Hematopoietic multipotent progenitor cell (in vitro differentiated cells): ENCODE measurements around the gene TSC22D3. TPM values are rescaled to one million over a fixed set of nuclear protein-coding genes. Genes with fewer than 3 reads are reported as not detected.
"Not testable (repeated sequence)": the region's sequence is repeated elsewhere in the genome, so short reads cannot be mapped to it uniquely, and the experiment has no call there.

Experiments
- DNase-seq, 3 donors: peaks; one replicate each; pipeline ENCODE4 v3.0.0-alpha.2; 2011 to 2015; ENCODE audit warnings: low read depth in 2 of 3, low spot score in 2 of 3
- total RNA-seq: library from RNA; depleted of rRNA; stranded (reverse); fragments of >200 nt; gene quantifications from one replicate; pipeline ENCODE4 v1.2.3, GENCODE V29; 2012

TSC22D3 gene
- total RNA-seq, result 347 TPM

DNA sequence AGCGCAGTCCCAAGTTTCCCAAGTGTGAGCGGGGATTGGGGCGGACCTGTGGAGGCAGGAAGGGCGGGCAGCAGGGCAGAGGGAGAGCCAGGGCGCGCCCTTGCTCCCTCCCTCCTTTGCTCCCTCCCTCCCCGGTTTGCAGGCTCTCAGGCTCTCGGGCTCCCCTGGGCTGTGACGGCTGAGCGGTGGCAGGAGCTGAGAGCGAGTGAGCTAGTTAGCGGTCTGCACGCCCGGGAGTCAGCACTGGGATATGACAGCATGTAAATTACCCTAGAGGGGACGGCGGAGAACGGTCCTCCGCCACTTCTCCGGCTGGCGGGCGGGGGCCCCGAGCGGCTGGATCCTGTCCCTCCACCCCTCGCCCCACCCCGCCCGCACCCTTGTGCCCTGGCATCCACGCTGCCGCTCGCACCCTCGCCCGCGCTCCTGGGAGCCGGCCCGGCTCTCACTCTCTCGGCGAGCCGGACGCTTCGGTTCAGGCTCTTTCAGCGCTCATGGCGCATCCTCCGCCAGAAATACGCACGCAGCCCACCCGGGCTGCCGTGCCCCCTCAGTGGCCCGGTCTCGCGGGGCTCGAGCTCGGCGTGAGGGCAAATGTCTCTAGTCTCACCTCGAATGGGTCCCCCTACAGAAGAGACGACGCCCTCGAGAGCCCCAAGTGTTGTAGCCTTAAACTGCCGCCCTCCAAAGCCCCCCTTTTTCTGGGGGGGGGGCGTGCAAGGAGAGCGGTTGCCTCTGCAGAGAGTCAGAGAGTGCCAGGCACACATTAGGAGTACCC lies at the start of gene TSC22D3:
TSC22D3 (minus strand) TSS at position 54 of the 778 bp plus-strand sequence. CDS start 368 bp downstream, outside the sequence.
- peak in 2 of 3 donors; percentile 60 to 72 for DNase-seq

DNA sequence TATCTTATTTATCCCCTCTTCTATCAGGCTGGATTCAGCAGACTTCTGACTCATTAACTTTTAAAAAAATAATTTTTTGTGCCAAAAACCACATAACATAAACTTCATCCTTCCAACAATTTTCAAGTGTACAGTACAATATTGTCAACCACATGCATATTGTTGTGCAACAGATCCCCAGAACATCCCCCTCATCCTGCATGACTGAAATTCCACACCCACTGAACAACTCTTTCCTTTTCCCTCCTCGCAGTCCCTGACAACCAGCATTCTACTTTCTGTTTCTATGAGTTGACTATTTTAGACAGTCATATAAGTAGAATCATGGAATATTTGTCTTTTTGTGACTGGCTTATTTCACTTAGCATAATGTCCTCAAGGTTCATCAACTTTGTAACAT lies 47.9 kb upstream of the TSC22D3 start:
- no peak for DNase-seq

- no peak for DNase-seq
Observed at GRCh38 chrX:107823042-107823441, 47.5 kb upstream of the TSC22D3 start.

DNA sequence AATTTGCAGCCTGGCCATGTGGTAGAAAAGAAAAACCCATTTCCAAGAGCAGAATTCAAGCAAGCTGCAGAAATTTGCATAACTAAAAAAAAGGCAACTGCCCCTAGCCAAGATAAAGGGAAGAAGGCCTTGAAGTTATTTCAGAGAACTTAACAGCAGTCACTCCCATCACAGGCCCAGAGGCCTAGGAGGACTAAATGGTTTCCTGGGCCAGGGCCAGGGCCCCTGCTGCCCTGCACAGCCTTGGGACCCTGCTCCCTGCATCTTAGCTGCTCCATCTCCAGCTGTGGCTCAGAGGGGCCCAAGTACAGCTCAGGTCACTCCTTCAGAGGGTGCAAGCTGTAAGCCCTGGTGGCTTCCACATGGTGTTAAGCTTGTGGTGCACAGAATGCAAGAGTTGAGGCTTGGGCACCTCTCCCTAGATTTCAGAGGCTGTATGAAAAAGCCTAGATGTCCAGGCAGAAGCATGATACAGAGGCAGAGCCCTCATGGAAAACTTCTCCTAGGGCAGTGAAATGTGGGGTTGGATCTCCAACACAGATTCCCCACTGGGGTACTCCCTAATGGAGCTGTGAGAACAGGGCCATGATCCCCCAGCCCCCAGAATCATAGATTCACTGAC lies 43.4 kb upstream of the TSC22D3 start:
- DNase-seq, result no peak

DNA sequence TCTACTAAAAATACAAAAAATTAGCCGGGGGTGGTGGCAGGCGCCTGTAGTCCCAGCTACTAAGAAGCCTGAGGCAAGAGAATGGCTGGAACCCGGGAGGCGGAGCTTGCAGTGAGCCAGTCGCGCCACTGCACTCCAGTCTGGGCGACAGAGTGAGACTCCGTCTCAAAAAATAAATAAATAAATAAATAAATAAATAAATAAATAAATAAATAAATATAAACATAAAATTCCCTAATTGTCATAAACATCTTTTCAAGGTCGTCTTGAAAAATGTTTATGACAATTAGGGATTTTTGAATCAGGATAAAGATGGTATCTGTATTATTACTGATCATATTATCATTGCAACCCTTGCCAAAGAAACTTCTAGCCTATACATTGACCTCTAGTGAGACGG lies 34.5 kb upstream of the TSC22D3 start:
- DNase-seq, result not testable (repeated sequence)

DNA sequence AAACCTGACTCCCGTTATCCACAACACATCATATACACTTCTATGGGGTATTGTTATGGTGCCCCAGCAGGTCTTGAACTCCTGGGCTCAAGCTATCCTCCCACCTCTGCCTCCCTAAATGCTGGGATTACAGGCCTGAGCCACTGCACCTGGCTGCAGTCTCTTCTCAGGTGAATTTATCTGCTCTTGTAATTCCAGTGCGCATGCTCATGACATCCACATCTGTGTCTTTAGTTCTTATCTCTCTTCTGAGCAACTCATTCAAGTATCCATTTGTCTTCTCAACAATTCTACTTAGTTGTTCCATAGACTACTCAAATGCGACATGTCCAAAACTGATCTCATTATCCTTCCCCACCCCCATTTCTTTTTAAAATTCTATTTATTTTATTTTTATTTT lies 29.6 kb upstream of the TSC22D3 start:
- DNase-seq, result no peak

DNA sequence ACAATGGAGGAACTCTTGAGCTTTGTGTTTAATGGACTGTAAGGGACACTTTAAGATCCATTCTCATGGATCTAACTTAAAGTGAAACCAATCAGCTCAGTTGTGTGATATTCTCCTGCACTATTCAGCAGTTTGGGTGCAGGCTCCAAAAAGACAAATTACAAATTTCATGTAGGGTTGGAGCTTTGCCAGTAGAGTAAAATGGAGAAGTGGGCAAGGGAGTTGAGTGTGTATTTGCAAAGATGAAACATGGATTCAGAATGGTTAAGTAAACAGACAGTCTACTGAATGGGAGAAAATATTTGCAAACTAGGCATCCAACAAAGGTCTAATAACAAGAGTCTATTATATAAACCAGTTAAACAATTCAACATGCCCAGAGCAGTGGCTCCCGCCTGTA lies 28.8 kb upstream of the TSC22D3 start:
- peak in 1 of 3 donors; percentile 53 for DNase-seq

DNA sequence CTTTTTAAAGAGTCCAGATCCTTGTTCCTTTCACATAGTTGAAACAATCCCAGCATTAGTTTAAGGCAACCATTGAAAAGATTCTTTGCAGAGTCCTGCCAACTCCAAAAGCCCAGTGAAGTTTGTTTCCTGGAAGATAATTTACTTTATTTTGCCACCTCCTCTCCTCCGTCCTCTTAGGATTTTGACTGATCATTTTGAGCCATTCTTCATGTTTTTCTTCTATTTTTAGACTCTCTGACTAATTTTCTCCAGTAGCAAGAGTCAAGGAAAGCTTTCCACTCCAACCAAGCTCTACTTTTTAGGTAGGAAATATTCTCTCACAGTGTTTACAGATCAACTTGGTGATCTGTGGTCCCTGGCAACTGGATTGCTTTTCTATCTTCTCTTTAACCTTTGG lies 12.2 kb upstream of the TSC22D3 start:
- no peak for DNase-seq

- DNase-seq, result no peak
Observed at GRCh38 chrX:107780525-107780924, 4.9 kb upstream of the TSC22D3 start.

DNA sequence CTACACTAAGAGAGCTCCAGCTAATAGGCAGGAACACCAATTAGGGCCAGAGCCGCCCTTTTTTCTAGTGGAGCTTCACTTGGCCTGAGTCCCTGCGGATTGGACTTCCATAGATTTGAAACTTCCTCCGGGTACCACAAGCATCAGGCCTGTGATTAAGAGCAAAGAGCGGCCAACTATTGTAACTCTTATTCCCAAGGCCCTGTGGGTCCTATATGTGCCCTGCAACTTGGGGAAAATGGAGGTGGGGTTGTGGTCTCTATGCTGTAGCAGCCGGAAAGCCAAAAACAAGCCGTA lies 1.9 kb upstream of the TSC22D3 start, which contains the start of gene NCBP2L:
NCBP2L (plus strand) TSS at position 198 of the 297 bp plus-strand sequence. CDS start 16,488 bp downstream, outside the sequence.
- DNase-seq, result no peak

DNA sequence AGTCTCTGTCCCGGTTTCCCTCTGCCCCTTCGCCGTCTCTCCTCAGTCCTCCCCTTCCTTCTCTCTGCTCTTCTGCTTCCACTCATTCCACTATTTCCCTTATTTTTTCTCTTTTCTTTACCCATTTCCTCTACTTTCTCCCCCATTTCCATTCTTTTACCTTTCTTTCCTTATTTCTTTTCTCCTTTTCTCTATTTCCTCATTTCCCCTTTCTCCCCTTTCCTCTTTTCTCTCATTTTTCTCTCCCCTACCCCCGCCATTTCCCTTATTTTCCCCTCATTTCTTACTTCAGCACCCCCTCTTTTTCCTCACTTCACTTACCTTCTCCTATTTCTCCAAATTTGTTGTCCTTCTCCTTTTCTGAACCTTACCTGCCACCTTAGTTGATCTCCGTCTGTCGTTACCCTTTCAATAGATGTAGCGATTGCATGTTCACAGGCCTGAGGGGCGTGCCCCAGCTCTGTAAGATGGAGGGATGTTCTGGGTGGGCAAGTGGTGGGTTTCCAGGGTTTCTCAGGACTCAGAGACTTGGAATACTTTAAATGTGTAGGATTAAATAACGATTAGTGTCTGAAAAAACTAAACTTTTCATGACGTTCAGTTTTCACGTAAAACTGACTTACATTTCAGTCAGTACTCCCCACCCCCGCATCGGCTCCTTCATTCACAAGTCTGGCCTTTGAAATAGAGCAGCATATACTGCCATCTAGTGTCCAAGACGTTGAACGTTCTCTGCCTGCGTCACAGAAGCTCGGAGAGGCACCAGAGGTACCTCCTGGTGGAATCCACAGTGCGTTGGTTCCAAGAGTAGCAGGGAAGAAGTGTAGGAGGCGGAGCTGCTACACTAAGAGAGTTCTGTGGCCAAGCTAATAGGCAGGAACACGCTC lies 1.3 kb upstream of the TSC22D3 start:
- peak; percentile 53 to 86 (median 74) for DNase-seq

DNA sequence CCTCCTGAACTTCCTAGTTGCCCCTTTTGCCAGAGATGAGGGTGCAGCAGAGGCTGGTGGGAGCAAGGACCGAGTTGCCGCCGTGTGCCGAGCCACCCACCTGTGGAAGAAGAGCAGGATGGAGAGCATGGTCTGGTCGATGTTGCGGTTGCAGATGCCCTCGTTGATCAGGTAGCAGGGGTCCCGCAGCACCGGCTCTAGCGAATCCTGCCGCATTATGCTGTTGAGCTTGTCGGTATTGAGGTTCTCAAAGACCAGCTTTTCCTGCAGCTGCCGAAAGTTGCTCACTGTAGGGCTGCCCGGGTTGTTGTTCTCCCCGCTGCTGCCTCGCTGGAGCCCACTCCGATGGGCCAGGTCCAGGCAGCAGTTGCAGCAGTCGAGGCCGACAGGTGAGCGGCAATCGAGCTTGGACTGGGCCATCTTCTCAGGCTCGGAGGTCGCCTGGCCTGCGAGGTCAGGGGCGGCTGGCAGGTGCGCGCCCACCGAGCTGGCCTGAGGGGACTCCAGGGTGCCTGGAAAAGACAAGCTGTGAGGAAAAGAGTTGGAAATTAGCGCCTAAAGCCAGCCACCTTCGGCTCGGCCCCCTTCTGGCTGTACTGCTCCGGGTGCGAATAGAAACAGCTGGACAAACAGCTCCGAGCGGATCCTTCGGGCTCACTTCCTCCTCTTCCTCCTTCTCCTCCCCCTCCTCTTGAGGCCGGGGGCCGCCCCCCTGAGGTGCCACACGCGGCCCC lies 420 bp downstream of the TSC22D3 start:
- no peak for DNase-seq

GRCh38 chrX:107773906-107774435 lies 1.6 kb downstream of the TSC22D3 start:
- no peak for DNase-seq

DNA sequence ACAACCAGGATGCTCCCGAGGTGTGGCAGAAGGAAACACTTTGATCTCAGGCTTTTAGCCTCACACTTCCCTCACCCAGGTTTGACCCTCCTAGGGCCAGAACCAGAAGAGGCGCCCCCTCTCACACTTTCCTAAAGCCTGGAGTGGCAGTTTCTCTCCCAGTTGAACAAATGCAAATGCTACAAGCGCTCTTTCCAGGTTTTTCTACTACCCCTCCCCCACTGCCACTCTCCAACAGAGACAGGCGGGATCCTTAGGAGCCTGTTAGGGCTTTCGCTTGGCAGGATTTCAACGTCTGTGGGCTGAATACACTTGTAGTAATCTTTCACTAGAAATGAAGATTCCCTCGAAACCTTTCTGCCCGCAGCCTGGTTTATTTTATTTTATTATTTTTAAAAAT lies 2.4 kb downstream of the TSC22D3 start:
- DNase-seq, result no peak

GRCh38 chrX:107769581-107770317 lies 5.8 kb downstream of the TSC22D3 start:
- no peak for DNase-seq

GRCh38 chrX:107768051-107768450 lies 7.5 kb downstream of the TSC22D3 start:
- no peak for DNase-seq

DNA sequence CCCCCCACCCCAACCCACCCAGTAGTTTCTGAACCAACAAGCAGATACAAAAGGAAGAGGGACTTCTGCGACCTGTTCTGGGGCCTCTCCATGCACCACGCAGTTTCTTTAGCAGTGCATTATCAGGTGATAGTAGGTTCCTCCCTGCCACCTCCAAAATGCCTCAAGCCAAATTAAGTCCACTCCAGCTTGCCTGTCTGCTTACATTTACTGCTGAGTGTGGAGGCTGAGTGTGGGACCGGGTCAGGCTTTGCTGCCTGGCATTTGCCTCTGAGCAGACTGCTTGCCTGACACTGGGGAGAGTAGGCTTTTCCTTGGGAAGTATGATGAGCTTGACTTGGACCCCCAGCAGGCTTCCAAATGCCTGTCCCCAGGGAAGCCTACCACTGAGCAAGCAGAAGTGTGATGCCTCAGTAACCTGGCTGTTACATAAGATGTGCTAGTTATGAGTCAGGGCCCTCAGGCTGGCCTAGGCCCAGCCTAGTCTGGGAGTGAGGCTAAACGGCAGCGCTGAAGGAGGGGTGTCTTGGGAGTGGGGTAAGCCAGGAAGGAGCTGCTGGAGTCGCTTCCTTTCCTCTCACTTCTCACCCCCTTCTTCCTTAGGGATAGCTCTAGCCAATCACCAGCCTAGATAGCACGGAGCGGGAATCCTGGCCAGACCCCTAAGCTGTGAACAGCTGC lies 9.0 kb downstream of the TSC22D3 start:
- no peak for DNase-seq

- DNase-seq, result no peak
Observed at GRCh38 chrX:107764845-107765608, 10.6 kb downstream of the TSC22D3 start.
